Measurements from ENCODE around the gene PSAP. TPM values are rescaled to one million over a fixed set of nuclear protein-coding genes. Genes with fewer than 3 reads are reported as not detected.

The PSAP gene
- total and polyA plus RNA-seq, 2 experiments from 2014 or later: 151 to 391 TPM

- TF ChIP-seq ZNF462 (CRISPR knock-in tag; IDR thresholded peaks at IDR 0.05): no peak
These were observed 17.2 kb upstream of the PSAP start (continued) for GRCh38 chr10:71868192-71868697.

- no peak overlapping the region for H3K27ac ChIP-seq (ENCODE audit: low read depth)
- H4K20me1 ChIP-seq (replicated peaks; ENCODE audit: insufficient read depth): no peaks in the 10 kb centered on the region
- Mint-ChIP-seq H3K36me3 (ENCODE audit: low read depth) (peaks cover 3% of the 10 kb centered on the region), H3K4me3 (no peak overlapping the region), H3K27me3 (ENCODE audit: insufficient read depth, low read depth, poor library complexity) (peaks cover 2% of the 10 kb centered on the region), H3K4me1 (peaks cover 7% of the 10 kb centered on the region), H3K9me3 (peaks cover 9% of the 10 kb centered on the region), H3K27ac (no peak overlapping the region)
- H3K27me3 ChIP-seq (ENCODE audit: insufficient read depth): no peaks in the 10 kb centered on the region
- no peaks in the 10 kb centered on the region for H3F3A ChIP-seq (replicated peaks; ENCODE audit: low read depth)
- H3K4me3 ChIP-seq: no peak overlapping the region
- H3K9me2 ChIP-seq (ENCODE audit: insufficient read depth): no peaks in the 10 kb centered on the region
- DNase-seq (ENCODE audit: low spot score): no peak
- no peak overlapping the region for H3K4me2 ChIP-seq
- H2AFZ ChIP-seq: peak overlapping the region; percentile 23; the same call in 1 of the 2 replicates
- no peaks in the 10 kb centered on the region for H3K4me1 ChIP-seq (ENCODE audit: insufficient read depth)
- ATAC-seq: peak; percentile 36; the same call in 1 of the 3 replicates
- H3K79me2 ChIP-seq (replicated peaks; ENCODE audit: insufficient read depth): no peaks in the 10 kb centered on the region
- no peaks in the 10 kb centered on the region for H3K36me3 ChIP-seq (ENCODE audit: insufficient read depth)
- no peak for TF ChIP-seq ZNF331 (CRISPR knock-in tag; IDR thresholded peaks at IDR 0.05; ENCODE audit: low read depth)
- TF ChIP-seq STAT1 (IDR thresholded peaks at IDR 0.05; ENCODE audit: unreplicated experiment): no peak
- TF ChIP-seq EZH2 (IDR thresholded peaks at IDR 0.05; ENCODE audit: low read depth, unreplicated experiment): no peak
- no peak for TF ChIP-seq NANOG (IDR thresholded peaks at IDR 0.05; ENCODE audit: borderline replicate concordance)
- TF ChIP-seq ZNF462 (CRISPR knock-in tag; IDR thresholded peaks at IDR 0.05): no peak
- TF ChIP-seq CTCF (conservative IDR thresholded peaks at IDR 0.05; ENCODE audit: low read depth in 2 of 2): no peak
- TF ChIP-seq ZNF114 (CRISPR knock-in tag; IDR thresholded peaks at IDR 0.05): no peak
These were observed 14.6 kb upstream of the PSAP start for GRCh38 chr10:71865561-71866041.
